H9 (cell line): ENCODE data around the gene VLDLR. TPM values are rescaled to one million over a fixed set of nuclear protein-coding genes. Genes with fewer than 3 reads are reported as not detected.

Experiments
- DNase-seq: peaks from one replicate; pipeline ENCODE4 v3.0.0-alpha.2; 2017
- H2AFZ ChIP-seq: one replicate; pipeline ENCODE4 v1.6.1; 2013; ENCODE audit warnings: mild to moderate bottlenecking, low read length, control low read depth, moderate library complexity
- H2AK5ac ChIP-seq: 2 replicates; pipeline ENCODE4 v1.6.1; 2013; ENCODE audit warnings: low read length, control low read depth, mixed read lengths; ENCODE audit not compliant: insufficient read length
- H2BK120ac ChIP-seq: one replicate; pipeline ENCODE4 v1.6.1; 2013; ENCODE audit warnings: low read depth, mild to moderate bottlenecking, low read length, control low read depth, inconsistent platforms; ENCODE audit not compliant: poor library complexity, severe bottlenecking
- H2BK12ac ChIP-seq: 2 replicates; pipeline ENCODE4 v1.6.1; 2013; ENCODE audit warnings: low read length, control low read depth, mixed read lengths, low read depth; ENCODE audit not compliant: insufficient read length
- H2BK15ac ChIP-seq: 2 replicates; pipeline ENCODE4 v1.6.1; 2013; ENCODE audit warnings: low read depth, low read length, control low read depth
- H2BK20ac ChIP-seq: one replicate; pipeline ENCODE4 v1.6.1; 2013; ENCODE audit warnings: low read depth, mild to moderate bottlenecking, low read length, control low read depth, inconsistent platforms; ENCODE audit not compliant: poor library complexity, severe bottlenecking
- H2BK5ac ChIP-seq: 2 replicates; pipeline ENCODE4 v1.6.1; 2013; ENCODE audit warnings: low read length, control low read depth, mixed read lengths; ENCODE audit not compliant: insufficient read length
- H3K14ac ChIP-seq: 2 replicates; pipeline ENCODE4 v1.6.1; 2013; ENCODE audit warnings: low read length, control low read depth; ENCODE audit not compliant: insufficient read depth
- H3K18ac ChIP-seq: 2 replicates; pipeline ENCODE4 v1.6.1; 2013; ENCODE audit warnings: low read depth, mild to moderate bottlenecking, mixed read lengths, low read length, control low read depth; ENCODE audit not compliant: insufficient read length
- H3K23ac ChIP-seq: 2 replicates; pipeline ENCODE4 v1.6.1; 2013; ENCODE audit warnings: low read length, control low read depth, mixed read lengths, low read depth; ENCODE audit not compliant: insufficient read length
- H3K23me2 ChIP-seq: 2 replicates; pipeline ENCODE4 v1.6.1; 2013; ENCODE audit warnings: low read depth, mild to moderate bottlenecking, mixed read lengths, low read length, control low read depth; ENCODE audit not compliant: insufficient read length, poor library complexity, severe bottlenecking
- H3K27ac ChIP-seq: 2 replicates; pipeline ENCODE4 v1.5.1; 2013; ENCODE audit warnings: low read length, control low read depth, mixed read lengths, low read depth; ENCODE audit not compliant: insufficient read length
- H3K27me3 ChIP-seq: 2 replicates; pipeline ENCODE4 v1.6.1; 2013; ENCODE audit warnings: low read length, control low read depth, inconsistent platforms; ENCODE audit not compliant: insufficient read depth
- H3K4ac ChIP-seq: 2 replicates; pipeline ENCODE4 v1.6.1; 2013; ENCODE audit warnings: low read depth, mild to moderate bottlenecking, control low read depth, inconsistent platforms, low read length, moderate library complexity
- H3K4me1 ChIP-seq: 2 replicates; pipeline ENCODE4 v1.6.1; 2013; ENCODE audit warnings: low read length, control low read depth, inconsistent platforms; ENCODE audit not compliant: insufficient read depth
- H3K4me2 ChIP-seq: 2 replicates; pipeline ENCODE4 v1.6.1; 2013; ENCODE audit warnings: low read length, control low read depth, mixed read lengths; ENCODE audit not compliant: insufficient read length, insufficient read depth
- H3K56ac ChIP-seq: 2 replicates; pipeline ENCODE4 v1.6.1; 2013; ENCODE audit warnings: low read depth, mild to moderate bottlenecking, mixed read lengths, low read length, control low read depth; ENCODE audit not compliant: insufficient read length
- H3K79me1 ChIP-seq: 2 replicates; pipeline ENCODE4 v1.6.1; 2013; ENCODE audit warnings: low read depth, mild to moderate bottlenecking, moderate library complexity, low read length, control low read depth, inconsistent platforms; ENCODE audit not compliant: insufficient read depth, poor library complexity, severe bottlenecking
- H3K79me2 ChIP-seq: 2 replicates; pipeline ENCODE4 v1.6.1; 2013; ENCODE audit warnings: low read length, control low read depth, inconsistent platforms; ENCODE audit not compliant: insufficient read depth
- H3K9ac ChIP-seq: 2 replicates; pipeline ENCODE4 v1.6.1; 2013; ENCODE audit warnings: low read length, control low read depth, mixed read lengths; ENCODE audit not compliant: insufficient read length; ENCODE audit errors: extremely low read depth
- H3K9me3 ChIP-seq: one replicate; pipeline ENCODE4 v1.6.1; 2013; ENCODE audit warnings: low read depth, low read length, inconsistent platforms; ENCODE audit not compliant: control insufficient read depth
- H3T11ph ChIP-seq: one replicate; pipeline ENCODE4 v1.6.1; 2013; ENCODE audit warnings: mild to moderate bottlenecking, low read length, control low read depth, inconsistent platforms
- H4K20me1 ChIP-seq: one replicate; pipeline ENCODE4 v1.6.1; 2013; ENCODE audit not compliant: control insufficient read depth, insufficient read length, insufficient read depth
- H4K5ac ChIP-seq: 2 replicates; pipeline ENCODE4 v1.6.1; 2013; ENCODE audit warnings: low read depth, mild to moderate bottlenecking, mixed read lengths, low read length, control low read depth; ENCODE audit not compliant: insufficient read length
- H4K8ac ChIP-seq: replicated peaks from 2 replicates; pipeline ENCODE4 v1.6.1; 2013; ENCODE audit warnings: low read length, control low read depth, mixed read lengths, low read depth; ENCODE audit not compliant: insufficient read length
- H4K91ac ChIP-seq: 2 replicates; pipeline ENCODE4 v1.6.1; 2013; ENCODE audit warnings: low read depth, mild to moderate bottlenecking, moderate library complexity, mixed read lengths, low read length, control low read depth; ENCODE audit not compliant: insufficient read length
- H3K27ac Mint-ChIP-seq, 3 experiments: 2 replicates in 2 of 3; 3 replicates in 1 of 3; pipeline ENCODE4 v1.8.0; 2020 to 2021; ENCODE audit warnings: mixed read lengths in 3 of 3, mild to moderate bottlenecking in 1 of 3, moderate library complexity in 1 of 3
- H3K27me3 Mint-ChIP-seq: 2 replicates; pipeline ENCODE4 v1.8.0; 2021; ENCODE audit warnings: low read depth, mild to moderate bottlenecking, moderate library complexity, mixed read lengths
- H3K36me3 Mint-ChIP-seq, 3 experiments: 2 replicates in 2 of 3; 3 replicates in 1 of 3; pipeline ENCODE4 v1.8.0; 2020 to 2021; ENCODE audit warnings: low read depth in 3 of 3, mixed read lengths in 3 of 3; ENCODE audit not compliant: insufficient read depth in 1 of 3
- H3K4me1 Mint-ChIP-seq, 2 experiments: 2 replicates each; pipeline ENCODE4 v1.8.0; 2020; ENCODE audit warnings: mixed read lengths in 2 of 2
- H3K4me3 Mint-ChIP-seq, 2 experiments: 2 replicates in 1 of 2; 3 replicates in 1 of 2; pipeline ENCODE4 v1.8.0; 2020 to 2021; ENCODE audit warnings: mild to moderate bottlenecking in 2 of 2, mixed read lengths in 2 of 2, moderate library complexity in 1 of 2
- H3K9me3 Mint-ChIP-seq, 2 experiments: 2 replicates in 1 of 2; 3 replicates in 1 of 2; pipeline ENCODE4 v1.8.0; 2020; ENCODE audit warnings: mild to moderate bottlenecking in 2 of 2, mixed read lengths in 2 of 2, moderate library complexity in 1 of 2
- WGBS: extraction: QIAGEN DNeasy Blood & Tissue Kit; methylation state at CpG from one replicate; pipeline ENCODE4 v1.1.7; 2013; ENCODE audit warnings: missing lambda C conversion rate, low lambda C conversion rate, mixed read lengths; ENCODE audit not compliant: insufficient read length; ENCODE audit errors: extremely low coverage; 5-methylcytosine and 5-hydroxymethylcytosine counted together
- total RNA-seq: library from RNA; stranded (reverse); gene quantifications from 2 replicates; pipeline ENCODE4 v1.2.1, GENCODE V29; 2021
- TF ChIP-seq, protein P1 (sequence below): fragments of 200-600 bp; sonication (generic); conservative IDR thresholded peaks from 3 replicates; pipeline ENCODE4 v1.8.0; 2021; ENCODE audit warnings: antibody characterized with exemption, mild to moderate bottlenecking

VLDLR gene
- total RNA-seq, 1 experiment from 2014 or later, result 19.1 TPM

GRCh38 chr9:2634818-2635217 is 13.2 kb downstream of the VLDLR start:
- no peak overlapping the region for H3K27ac ChIP-seq
- H4K5ac ChIP-seq, result no peak overlapping the region
- peaks cover 14% of the 10 kb centered on the region for H3K79me1 ChIP-seq
- peaks cover 22 to 23% of the 10 kb centered on the region in 2 experiments for H3K4me1 Mint-ChIP-seq
- no peak overlapping the region for H3K18ac ChIP-seq
- H2BK120ac ChIP-seq, result no peak overlapping the region
- peaks cover 14 to 41% (median 29%) of the 10 kb centered on the region in 3 experiments; a peak in 6 of 7 replicates for H3K36me3 Mint-ChIP-seq
- no peak overlapping the region for H3K4ac ChIP-seq
- H3K27me3 ChIP-seq, result no peaks in the 10 kb centered on the region
- H3K4me2 ChIP-seq, result no peak overlapping the region
- TF ChIP-seq, protein P1, sequence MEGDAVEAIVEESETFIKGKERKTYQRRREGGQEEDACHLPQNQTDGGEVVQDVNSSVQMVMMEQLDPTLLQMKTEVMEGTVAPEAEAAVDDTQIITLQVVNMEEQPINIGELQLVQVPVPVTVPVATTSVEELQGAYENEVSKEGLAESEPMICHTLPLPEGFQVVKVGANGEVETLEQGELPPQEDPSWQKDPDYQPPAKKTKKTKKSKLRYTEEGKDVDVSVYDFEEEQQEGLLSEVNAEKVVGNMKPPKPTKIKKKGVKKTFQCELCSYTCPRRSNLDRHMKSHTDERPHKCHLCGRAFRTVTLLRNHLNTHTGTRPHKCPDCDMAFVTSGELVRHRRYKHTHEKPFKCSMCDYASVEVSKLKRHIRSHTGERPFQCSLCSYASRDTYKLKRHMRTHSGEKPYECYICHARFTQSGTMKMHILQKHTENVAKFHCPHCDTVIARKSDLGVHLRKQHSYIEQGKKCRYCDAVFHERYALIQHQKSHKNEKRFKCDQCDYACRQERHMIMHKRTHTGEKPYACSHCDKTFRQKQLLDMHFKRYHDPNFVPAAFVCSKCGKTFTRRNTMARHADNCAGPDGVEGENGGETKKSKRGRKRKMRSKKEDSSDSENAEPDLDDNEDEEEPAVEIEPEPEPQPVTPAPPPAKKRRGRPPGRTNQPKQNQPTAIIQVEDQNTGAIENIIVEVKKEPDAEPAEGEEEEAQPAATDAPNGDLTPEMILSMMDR, result peak; percentile 29; the same call in 2 of the 3 replicates
- H2AK5ac ChIP-seq, result no peak overlapping the region
- no peak overlapping the region for H3K9ac ChIP-seq
- H2BK5ac ChIP-seq, result no peak overlapping the region
- no peak overlapping the region for H4K8ac ChIP-seq
- DNase-seq, result no peak
- peaks cover 22% of the 10 kb centered on the region; the same call in 1 of the 2 replicates for H3K79me2 ChIP-seq
- H2AFZ ChIP-seq, result no peak overlapping the region
- no peak overlapping the region for H3K27ac Mint-ChIP-seq
- no peak overlapping the region for H2BK12ac ChIP-seq
- no peak overlapping the region for H3K4me3 Mint-ChIP-seq
- no peak overlapping the region for H3T11ph ChIP-seq
- H2BK15ac ChIP-seq, result no peak overlapping the region
- H3K9me3 ChIP-seq, result no peaks in the 10 kb centered on the region
- H3K23ac ChIP-seq, result no peak overlapping the region
- no peak overlapping the region for H3K56ac ChIP-seq
- no peaks in the 10 kb centered on the region for H3K9me3 Mint-ChIP-seq
- no peak overlapping the region for H3K14ac ChIP-seq
- H3K4me1 ChIP-seq, result peaks cover 8% of the 10 kb centered on the region; the same call in 1 of the 2 replicates
- H4K20me1 ChIP-seq, result no peaks in the 10 kb centered on the region
- no peaks in the 10 kb centered on the region for H3K23me2 ChIP-seq
- no CpG with 5 or more reads among the region's 3 CpGs for WGBS
- H4K91ac ChIP-seq, result no peak overlapping the region
- no peak overlapping the region for H2BK20ac ChIP-seq
- H3K27me3 Mint-ChIP-seq, result no peaks in the 10 kb centered on the region
